CD4-positive, alpha-beta T cell treated with Interleukin-6 at 100 ng/mL for 8 hours (primary cell): ENCODE data around the gene TPSG1.
"Not testable (repeated sequence)": the region's sequence is repeated elsewhere in the genome, so short reads cannot be mapped to it uniquely, and the experiment has no call there.

ENCODE experiments used
- DNase-seq: peaks from one replicate; pipeline ENCODE4 v3.0.0-alpha.2; 2020; ENCODE audit warnings: mixed read lengths, low spot score

The TPSG1 gene

DNA sequence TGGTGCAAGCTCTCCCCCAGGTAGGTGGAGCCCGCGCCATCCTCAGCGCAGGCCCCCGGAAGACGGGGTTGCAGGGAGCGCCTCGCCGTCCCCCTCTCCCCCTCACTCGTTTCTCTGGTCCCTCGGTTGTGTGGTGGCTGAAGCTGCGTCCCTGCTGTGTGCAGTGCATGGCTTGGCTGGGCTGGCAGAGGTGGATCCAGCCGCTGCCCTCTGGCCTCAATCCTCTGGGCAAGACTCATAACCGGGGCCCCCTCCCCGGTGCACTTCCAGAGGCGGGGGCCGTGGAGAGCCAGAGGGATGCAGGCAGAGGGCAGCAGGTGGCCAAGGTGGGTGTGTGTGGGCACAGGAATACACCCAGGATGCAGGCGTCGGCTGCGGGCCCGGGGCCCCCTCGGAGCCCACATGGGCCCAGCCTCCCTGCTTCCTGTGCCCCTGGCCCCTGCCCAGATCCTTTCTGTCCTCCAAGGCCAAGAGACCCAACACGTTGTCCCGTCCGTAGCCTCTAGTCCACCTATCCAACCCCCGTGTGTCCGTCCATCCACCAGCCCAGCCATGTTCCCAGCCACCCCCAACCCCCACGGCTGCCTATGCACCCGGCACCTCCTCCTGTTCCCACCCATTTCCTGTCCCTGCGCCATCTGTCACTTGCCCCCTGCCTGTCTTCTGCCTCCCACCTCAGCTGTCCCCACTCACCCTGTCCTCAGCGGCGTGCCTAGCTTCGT is 9.3 kb downstream of the TPSG1 start:
- DNase-seq: no peak

DNA sequence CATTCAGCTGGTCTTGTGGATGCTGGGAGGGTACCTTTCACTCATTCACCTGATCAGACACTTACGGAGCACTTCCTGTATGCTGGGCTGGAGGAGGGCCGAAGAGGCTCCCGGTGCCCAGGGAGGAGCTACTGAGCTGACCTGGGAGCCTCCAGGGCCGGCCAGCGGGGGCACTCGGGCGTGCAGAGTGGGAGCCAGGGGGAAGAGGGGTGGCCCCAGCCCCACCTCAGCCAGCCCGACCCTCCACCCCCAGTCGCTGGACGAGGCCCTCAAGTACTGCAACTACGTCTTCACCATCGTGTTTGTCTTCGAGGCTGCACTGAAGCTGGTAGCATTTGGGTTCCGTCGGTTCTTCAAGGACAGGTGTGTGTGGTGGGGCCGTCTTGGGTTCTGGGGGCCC is 10.3 kb downstream of the TPSG1 start:
- no peak for DNase-seq

DNA sequence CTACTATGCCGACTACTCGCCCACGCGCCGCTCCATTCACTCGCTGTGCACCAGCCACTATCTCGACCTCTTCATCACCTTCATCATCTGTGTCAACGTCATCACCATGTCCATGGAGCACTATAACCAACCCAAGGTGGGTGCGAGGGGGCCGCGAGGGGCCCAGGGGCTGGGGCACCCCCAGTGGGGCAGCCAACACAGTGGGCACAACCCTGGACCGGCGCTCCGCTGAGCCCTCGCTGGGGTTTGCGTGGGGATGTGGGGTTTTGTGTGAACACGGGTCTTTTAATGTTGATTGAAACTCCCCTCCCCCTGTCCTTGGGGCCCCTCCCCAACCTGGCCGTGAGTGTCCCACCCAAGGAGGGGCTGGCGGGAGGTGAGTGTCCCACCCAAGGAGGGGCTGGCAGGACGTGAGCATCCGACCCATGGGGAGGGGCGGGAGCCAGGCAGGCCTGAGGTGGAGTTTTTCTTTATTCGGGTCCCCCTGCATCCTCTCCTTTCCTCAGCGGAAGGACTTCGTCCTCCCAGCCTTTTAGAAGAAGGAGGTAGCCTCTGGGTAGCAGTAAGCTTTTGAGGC is 11.2 kb downstream of the TPSG1 start:
- DNase-seq: no peak

DNA sequence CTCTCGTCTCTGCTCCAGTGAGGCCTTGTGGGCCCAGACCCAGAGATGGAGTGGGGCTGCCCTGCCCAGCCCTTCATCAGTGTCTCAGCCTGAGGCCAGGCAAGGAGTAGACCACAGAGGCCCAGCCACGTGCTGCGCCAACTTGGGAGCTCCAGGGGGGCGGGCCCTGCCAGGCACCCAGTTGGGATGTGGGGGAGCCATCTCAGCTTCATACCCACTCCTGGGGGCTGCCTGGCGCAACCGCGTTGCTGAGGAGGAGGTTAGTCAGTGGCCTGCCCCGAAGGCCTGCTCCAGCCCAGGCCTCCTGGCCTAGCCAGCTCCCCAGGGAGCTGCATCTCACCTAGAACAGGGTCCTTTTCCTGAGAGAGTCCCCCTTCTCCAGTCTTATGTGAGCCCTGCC is 11.8 kb downstream of the TPSG1 start:
- DNase-seq: no peak

DNA sequence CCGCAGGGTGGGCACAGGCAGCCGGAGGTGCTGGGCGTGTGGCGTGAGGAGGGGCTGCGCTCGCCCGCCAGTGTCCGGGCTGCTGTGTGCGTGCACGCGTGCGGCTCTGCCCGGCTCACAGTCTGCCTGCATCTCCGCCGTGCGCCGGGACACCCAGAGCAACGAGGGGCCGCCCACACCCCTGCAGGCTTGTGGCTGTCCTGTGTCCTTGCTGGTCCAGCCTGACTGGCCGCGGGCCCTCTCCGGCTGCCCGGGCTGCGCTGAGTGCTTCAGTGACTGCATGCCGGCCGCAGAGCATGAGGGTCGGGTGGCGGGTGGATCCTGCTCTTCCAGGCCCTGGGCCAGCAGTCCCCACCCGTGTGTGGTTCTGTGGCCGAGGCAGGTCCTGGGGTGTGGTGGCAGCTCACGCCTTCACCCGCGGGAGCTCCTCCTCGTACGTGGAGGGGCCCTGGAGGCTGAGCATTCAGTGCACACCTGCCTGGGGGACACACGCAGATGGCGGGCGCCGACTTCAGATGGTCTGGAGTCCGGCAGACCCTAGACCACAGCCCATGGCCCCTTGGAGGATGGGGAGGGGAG is 12.4 kb downstream of the TPSG1 start:
- DNase-seq: no peak

DNA sequence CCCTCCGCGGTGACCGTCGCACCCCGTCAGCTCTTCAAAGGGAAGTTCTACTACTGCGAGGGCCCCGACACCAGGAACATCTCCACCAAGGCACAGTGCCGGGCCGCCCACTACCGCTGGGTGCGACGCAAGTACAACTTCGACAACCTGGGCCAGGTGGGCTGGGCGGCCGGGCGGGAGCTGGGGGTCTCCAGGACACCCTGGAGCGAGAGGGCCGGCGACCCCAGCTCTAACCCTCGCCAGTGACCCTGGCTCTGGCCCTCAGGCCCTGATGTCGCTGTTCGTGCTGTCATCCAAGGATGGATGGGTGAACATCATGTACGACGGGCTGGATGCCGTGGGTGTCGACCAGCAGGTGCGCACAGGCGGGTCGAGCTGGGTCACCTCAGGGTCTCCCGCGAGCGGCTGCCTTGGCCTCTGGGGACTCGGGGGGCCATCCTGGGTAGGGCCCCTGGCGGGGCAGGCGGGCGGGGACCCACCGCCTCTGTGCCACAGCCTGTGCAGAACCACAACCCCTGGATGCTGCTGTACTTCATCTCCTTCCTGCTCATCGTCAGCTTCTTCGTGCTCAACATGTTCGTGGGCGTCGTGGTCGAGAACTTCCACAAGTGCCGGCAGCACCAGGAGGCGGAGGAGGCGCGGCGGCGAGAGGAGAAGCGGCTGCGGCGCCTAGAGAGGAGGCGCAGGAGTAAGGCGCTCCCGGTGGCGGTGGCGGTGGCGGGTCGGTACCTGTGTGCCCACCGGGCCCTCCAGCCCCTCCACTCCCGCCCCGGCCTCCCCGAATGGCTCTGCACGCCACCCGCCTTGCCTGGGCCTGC is 13.4 kb downstream of the TPSG1 start:
- DNase-seq: no peak

DNA sequence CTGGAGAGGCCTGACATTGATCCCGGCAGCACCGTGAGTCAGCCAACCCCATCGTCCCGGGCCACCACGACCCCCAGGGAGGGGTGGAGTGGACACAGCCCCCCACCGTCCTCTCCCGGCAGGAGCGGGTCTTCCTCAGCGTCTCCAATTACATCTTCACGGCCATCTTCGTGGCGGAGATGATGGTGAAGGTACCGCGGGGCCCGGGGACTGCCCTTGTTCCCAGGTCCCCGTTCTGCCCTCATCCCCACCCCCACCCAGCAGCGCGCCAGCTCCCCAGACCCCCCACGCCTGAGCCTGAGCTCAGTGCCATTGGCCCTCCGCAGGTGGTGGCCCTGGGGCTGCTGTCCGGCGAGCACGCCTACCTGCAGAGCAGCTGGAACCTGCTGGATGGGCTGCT is 14.6 kb downstream of the TPSG1 start:
- no peak for DNase-seq

DNA sequence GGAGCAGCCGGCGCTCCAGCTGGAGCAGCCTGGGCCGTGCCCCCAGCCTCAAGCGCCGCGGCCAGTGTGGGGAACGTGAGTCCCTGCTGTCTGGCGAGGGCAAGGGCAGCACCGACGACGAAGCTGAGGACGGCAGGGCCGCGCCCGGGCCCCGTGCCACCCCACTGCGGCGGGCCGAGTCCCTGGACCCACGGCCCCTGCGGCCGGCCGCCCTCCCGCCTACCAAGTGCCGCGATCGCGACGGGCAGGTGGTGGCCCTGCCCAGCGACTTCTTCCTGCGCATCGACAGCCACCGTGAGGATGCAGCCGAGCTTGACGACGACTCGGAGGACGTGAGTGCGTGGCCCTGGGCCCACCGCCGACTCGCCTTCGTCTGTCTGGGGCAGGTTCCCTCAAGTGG is 16.0 kb downstream of the TPSG1 start:
- no peak for DNase-seq

DNA sequence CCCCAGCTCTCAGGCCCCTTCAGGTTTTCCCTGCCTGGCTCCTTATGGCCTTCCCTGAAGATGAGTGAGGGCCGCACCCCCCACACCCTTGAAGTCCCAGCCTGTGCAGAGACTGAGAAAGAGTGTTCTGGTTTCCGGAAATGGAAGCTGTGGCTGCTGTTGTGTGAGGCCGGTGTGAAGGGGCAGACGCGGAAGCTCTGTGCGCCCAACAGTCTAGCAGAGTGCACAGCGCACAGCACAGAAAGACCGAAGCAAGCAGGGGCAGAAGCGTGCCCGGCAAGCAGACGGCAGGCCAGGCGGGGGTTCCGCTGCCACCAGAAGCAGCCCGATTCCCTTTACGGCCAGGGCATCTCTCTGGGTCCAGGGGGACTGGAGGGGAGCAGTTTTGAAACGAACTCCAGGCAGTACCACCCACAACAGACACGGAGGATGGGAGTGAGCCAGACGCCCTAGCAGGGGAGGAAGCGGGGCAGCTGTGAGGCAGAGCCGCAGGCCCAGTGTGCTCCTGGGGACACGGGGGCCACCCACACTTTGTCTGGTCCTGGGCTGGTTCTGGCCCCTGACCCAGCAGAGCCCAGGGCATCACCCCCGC is 16.7 kb downstream of the TPSG1 start:
- peak; percentile 20 for DNase-seq

DNA sequence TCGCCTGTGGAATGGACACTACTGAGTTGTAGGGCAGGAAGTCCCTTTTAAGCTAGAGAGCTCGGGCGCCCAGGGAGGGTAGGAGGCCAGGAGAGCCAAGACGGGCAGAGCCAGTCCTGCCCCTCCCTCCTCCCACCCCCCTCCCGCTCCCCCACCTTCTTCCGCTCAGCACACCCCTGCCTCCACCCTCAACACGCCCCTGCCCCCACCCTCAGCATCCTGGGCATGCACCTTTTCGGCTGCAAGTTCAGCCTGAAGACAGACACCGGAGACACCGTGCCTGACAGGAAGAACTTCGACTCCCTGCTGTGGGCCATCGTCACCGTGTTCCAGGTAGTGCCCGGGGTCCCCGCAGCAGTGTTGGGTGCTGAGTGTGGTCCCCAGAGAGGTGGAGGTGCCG is 18.3 kb downstream of the TPSG1 start:
- DNase-seq: peak; percentile 38

DNA sequence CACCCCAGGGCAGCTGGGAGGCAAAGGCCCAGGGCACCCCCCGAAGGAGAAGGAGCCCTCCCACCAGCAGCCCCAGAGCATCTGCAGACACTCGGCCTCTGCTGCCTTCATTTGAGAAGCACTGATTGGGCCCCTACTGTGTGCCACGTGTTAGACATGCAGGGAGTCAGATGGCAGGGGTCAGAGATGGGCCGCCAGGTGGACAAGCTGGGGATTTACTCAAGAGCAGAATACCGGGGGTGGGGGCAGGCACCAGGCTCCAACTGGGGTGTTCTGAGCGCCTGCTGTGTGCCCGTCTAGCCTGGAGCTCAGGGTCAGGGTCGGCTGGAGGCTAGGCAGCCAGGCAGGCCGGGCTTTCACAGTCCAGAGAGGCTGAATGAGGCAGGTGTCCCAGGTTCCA is 18.7 kb downstream of the TPSG1 start:
- no peak for DNase-seq

DNA sequence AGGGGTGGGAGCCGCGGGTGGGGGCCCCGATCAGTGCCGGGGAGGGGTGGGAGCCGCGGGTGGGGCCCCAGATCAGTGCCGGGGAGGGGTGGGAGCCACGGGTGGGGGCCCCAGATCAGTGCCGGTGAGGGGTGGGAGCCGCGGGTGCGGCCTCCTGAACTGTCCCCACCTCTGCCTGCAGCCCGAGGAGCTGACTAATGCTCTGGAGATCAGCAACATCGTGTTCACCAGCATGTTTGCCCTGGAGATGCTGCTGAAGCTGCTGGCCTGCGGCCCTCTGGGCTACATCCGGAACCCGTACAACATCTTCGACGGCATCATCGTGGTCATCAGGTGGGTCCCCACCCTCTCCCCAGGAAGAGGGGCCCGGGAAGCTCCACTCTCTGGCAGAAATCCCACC is 20.1 kb downstream of the TPSG1 start:
- no peak for DNase-seq

DNA sequence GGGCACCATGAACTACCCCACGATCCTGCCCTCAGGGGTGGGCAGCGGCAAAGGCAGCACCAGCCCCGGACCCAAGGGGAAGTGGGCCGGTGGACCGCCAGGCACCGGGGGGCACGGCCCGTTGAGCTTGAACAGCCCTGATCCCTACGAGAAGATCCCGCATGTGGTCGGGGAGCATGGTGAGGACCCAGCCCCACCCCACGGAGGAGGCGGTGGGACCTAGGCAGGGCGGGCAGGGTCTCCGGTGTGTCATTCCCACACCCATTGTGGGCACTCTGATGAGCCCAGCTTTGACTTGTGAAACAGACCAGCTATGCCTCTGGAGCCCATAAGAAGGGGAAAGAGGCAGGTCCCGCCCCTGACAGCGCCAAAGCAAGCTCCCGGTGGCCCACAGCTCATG is 22.8 kb downstream of the TPSG1 start:
- no peak for DNase-seq

DNA sequence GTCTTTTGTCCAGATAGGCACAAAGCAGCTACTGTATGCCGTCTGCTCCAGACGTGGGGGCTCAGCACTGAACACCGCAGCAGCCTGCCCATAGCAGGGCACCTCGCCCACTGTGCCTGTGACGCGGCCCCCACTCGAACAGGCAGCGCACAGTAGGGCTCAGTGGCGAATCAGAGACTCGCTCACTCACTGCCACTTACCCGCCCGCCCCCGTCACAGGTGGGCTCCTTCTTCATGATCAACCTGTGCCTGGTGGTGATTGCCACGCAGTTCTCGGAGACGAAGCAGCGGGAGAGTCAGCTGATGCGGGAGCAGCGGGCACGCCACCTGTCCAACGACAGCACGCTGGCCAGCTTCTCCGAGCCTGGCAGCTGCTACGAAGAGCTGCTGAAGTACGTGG is 23.6 kb downstream of the TPSG1 start:
- no peak for DNase-seq

DNA sequence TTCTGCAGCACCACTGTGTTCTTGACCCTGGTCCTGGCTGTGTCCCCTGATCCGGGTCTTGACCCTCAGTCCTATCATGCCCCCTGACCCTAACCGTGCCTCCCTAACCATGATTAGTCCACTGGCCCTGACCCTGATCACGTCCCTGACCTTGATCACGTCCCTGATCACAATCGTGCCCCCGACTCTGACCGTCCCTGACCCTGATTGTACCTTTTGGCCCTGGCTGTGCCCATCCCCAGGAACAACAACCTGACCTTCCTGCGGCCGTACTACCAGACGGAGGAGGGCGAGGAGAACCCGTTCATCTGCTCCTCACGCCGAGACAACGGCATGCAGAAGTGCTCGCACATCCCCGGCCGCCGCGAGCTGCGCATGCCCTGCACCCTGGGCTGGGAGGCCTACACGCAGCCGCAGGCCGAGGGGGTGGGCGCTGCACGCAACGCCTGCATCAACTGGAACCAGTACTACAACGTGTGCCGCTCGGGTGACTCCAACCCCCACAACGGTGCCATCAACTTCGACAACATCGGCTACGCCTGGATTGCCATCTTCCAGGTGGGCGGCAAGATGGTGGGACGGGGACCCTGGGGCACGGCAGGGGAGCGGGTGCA is 24.9 kb downstream of the TPSG1 start:
- DNase-seq: no peak

DNA sequence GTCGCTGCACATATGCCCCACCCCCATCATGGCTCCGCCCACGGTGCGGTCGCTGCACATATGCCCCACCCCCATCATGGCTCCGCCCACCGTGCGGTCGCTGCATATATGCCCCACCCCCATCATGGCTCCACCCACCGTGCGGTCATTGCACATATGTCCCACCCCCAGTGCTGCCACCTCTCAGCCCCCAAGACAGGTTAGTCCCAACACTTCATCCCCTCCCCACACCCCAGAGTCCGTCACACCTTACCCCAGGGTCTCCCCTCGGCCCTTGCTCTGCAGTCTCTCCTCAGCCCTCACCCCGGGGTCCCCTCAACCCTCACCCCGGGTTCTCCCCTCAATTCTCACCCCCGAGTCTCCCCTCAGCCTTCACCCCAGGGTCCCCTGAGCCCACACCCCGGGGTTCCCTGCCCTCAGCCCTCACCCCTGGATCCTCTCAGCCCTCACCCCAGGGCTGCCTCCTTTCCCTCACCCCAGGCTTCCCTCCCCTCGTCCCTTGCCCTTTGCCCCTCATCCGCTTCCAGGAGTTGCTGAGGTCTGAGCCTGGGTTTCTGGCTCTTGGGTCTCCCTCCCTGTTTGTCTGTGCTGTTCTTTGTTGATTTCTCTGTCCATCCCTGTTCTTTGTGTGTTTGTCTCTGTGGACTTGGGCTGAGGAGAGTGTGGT is 25.6 kb downstream of the TPSG1 start:
- no peak for DNase-seq

DNA sequence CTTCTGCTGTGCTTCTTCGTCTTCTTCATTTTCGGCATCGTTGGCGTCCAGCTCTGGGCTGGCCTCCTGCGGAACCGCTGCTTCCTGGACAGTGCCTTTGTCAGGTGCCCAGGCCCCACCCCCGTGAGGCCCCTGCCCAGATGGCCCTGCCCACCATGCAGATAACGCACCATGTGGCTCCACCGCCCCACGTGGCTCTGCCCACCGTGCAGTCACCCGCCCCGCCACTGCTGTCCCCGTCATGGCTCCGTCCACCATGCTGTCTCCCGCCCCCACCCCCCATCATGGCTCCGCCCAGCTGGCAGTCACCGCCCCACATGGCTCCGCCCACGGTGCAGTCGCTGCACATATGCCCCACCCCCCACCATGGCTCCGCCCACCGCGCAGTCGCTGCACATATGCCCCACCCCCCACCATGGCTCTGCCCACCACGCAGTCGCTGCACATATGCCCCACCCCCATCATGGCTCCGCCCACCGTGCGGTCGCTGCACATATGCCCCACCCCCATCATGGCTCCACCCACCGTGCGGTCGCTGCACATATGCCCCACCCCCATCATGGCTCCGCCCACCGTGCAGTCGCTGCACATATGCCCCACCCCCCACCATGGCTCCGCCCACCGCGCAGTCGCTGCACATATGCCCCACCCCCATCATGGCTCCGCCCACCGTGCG is 26.3 kb downstream of the TPSG1 start:
- DNase-seq: not testable (repeated sequence)

DNA sequence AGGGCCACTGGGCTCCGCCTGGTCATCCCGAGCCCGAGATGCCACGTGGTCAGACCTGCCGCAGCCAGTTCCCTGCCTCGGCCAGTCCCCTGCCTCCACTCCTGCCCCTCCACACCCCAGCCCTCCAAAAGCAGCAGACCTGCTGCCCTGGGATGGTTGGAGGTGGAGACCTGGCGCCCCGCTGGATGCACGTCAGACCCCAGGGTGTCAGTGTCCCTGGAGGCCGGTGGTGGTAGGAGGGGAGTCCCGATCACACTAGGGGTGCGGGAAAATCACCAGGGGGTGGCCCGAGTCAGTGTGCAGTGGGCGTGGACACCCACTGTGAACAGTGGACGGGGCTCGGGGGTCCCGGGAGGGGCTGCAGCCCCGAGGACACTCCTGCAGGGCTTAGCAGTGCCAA is 26.9 kb downstream of the TPSG1 start:
- no peak for DNase-seq

DNA sequence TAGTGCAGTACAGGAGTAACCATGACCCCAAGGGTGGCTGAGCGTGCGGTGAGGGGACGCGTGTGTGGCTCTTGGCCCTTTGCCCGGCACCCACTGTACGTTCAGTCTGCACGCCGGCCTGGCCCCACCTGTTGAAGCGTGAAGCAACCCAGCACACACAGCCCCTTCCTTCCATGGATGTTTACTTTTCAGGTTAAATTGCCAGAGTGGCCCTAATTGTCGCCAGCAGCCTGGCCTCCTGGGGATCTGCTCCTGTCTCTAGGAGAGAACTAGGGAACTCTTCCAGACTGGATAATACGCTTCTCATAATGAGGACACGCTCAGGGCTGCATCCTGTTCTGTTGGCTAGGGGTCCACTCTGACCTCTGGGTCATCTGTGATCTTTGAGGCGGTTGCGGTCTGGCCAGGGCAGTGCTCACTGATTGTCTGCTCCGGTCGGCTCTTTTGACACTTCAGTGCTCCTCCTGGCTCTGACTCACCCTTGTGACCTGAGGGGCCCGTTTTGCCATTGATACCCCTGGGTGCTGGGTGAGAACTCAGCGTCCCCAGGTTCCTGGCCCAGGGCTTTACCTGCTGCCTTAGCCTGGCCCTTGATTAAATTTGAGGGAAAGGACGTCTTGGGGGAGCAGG is 27.7 kb downstream of the TPSG1 start:
- no peak for DNase-seq

DNA sequence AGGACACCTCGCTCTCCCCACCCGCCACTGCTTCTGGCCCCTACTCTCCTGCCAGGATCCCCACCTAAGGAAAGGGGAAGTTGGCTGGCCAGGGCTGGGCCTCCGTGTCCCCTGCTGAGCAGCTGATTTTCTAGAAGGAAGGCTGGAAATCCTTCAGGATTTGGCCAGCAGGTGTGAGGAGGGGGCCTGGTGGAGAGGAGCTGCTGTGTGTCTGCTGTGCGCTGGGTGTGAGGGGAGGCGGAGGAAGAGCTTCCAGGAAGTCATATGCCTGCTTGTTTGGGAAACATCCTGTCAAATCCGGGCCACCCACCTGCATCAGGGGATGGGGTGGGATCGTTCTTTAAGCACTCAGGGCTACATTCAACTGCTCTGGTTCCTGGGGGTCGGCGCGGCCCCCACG is 28.6 kb downstream of the TPSG1 start:
- no peak for DNase-seq

DNA sequence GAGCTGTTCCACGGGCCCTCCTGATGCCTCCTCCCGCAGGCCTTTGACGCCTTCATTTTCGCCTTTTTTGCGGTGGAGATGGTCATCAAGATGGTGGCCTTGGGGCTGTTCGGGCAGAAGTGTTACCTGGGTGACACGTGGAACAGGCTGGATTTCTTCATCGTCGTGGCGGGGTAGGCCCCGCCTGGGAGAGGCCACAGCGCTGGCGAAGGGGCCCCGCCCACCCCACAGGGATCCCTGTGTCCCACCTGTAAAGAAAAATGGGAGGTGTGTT is 29.7 kb downstream of the TPSG1 start:
- DNase-seq: no peak
